Effector CD4-positive, alpha-beta T cell (primary cell): ENCODE results near the gene FBXL4.
"Not testable (repeated sequence)": the region's sequence is repeated elsewhere in the genome, so short reads cannot be mapped to it uniquely, and the experiment has no call there.

Source experiments
- DNase-seq: peaks from one replicate; pipeline ENCODE4 v3.0.0-alpha.2; 2020

The FBXL4 gene

GRCh38 chr6:98945311-98946115, 2.2 kb downstream of the FBXL4 start:
- no peak for DNase-seq

- DNase-seq: no peak
Measured at GRCh38 chr6:98944598-98945081, 3.1 kb downstream of the FBXL4 start.

- no peak for DNase-seq
Measured at GRCh38 chr6:98944168-98944567, 3.6 kb downstream of the FBXL4 start.

- no peak for DNase-seq
Measured at GRCh38 chr6:98942263-98942803, 5.4 kb downstream of the FBXL4 start.

- DNase-seq: no peak
Measured at GRCh38 chr6:98941319-98941718, 6.4 kb downstream of the FBXL4 start.

GRCh38 chr6:98937351-98937750, 10.4 kb downstream of the FBXL4 start:
- no peak for DNase-seq

- DNase-seq: no peak
Measured at GRCh38 chr6:98932381-98932780, 15.4 kb downstream of the FBXL4 start.

- no peak for DNase-seq
Measured at GRCh38 chr6:98931696-98932095, 16.1 kb downstream of the FBXL4 start.

GRCh38 chr6:98929498-98930060, 18.2 kb downstream of the FBXL4 start:
- no peak for DNase-seq

GRCh38 chr6:98928688-98929087, 19.1 kb downstream of the FBXL4 start:
- DNase-seq: no peak

GRCh38 chr6:98927534-98927933, 20.2 kb downstream of the FBXL4 start:
- no peak for DNase-seq

GRCh38 chr6:98925831-98926230, 21.9 kb downstream of the FBXL4 start:
- no peak for DNase-seq

- DNase-seq: no peak
Measured at GRCh38 chr6:98924647-98925046, 23.1 kb downstream of the FBXL4 start.

- no peak for DNase-seq
Measured at GRCh38 chr6:98920904-98921431, 26.8 kb downstream of the FBXL4 start.

GRCh38 chr6:98910946-98911345, 36.8 kb downstream of the FBXL4 start:
- not testable (repeated sequence) for DNase-seq

GRCh38 chr6:98909236-98909635, 38.5 kb downstream of the FBXL4 start:
- DNase-seq: no peak

- DNase-seq: not testable (repeated sequence)
Measured at GRCh38 chr6:98906342-98906741, 41.4 kb downstream of the FBXL4 start.

GRCh38 chr6:98905759-98906158, 42.0 kb downstream of the FBXL4 start:
- DNase-seq: no peak

- no peak for DNase-seq
Measured at GRCh38 chr6:98904096-98904495, 43.6 kb downstream of the FBXL4 start.

- DNase-seq: no peak
Measured at GRCh38 chr6:98900706-98901105, 47.0 kb downstream of the FBXL4 start.

GRCh38 chr6:98894810-98895209, 52.9 kb downstream of the FBXL4 start:
- no peak for DNase-seq

- no peak for DNase-seq
Measured at GRCh38 chr6:98887650-98888049, 60.1 kb downstream of the FBXL4 start.

- DNase-seq: no peak
Measured at GRCh38 chr6:98885330-98885729, 62.4 kb downstream of the FBXL4 start.

- DNase-seq: no peak
Measured at GRCh38 chr6:98880486-98880885, 67.3 kb downstream of the FBXL4 start.
